H9 (cell line): Measurements from ENCODE around the gene PIP5K1C. TPM values are rescaled to one million over a fixed set of nuclear protein-coding genes. Genes with fewer than 3 reads are reported as not detected.
A peak's percentile ranks its signal among the peaks of the same experiment; 100 is the strongest.

Experiments
- DNase-seq: peaks from one replicate; pipeline ENCODE4 v3.0.0-alpha.2; 2017
- H2AFZ ChIP-seq: one replicate; pipeline ENCODE4 v1.6.1; 2013; ENCODE audit warnings: mild to moderate bottlenecking, low read length, control low read depth, moderate library complexity
- H2AK5ac ChIP-seq: 2 replicates; pipeline ENCODE4 v1.6.1; 2013; ENCODE audit warnings: low read length, control low read depth, mixed read lengths; ENCODE audit not compliant: insufficient read length
- H2BK120ac ChIP-seq: one replicate; pipeline ENCODE4 v1.6.1; 2013; ENCODE audit warnings: low read depth, mild to moderate bottlenecking, low read length, control low read depth, inconsistent platforms; ENCODE audit not compliant: poor library complexity, severe bottlenecking
- H2BK12ac ChIP-seq: 2 replicates; pipeline ENCODE4 v1.6.1; 2013; ENCODE audit warnings: low read length, control low read depth, mixed read lengths, low read depth; ENCODE audit not compliant: insufficient read length
- H2BK15ac ChIP-seq: 2 replicates; pipeline ENCODE4 v1.6.1; 2013; ENCODE audit warnings: low read depth, low read length, control low read depth
- H2BK20ac ChIP-seq: one replicate; pipeline ENCODE4 v1.6.1; 2013; ENCODE audit warnings: low read depth, mild to moderate bottlenecking, low read length, control low read depth, inconsistent platforms; ENCODE audit not compliant: poor library complexity, severe bottlenecking
- H2BK5ac ChIP-seq: 2 replicates; pipeline ENCODE4 v1.6.1; 2013; ENCODE audit warnings: low read length, control low read depth, mixed read lengths; ENCODE audit not compliant: insufficient read length
- H3K14ac ChIP-seq: 2 replicates; pipeline ENCODE4 v1.6.1; 2013; ENCODE audit warnings: low read length, control low read depth; ENCODE audit not compliant: insufficient read depth
- H3K18ac ChIP-seq: 2 replicates; pipeline ENCODE4 v1.6.1; 2013; ENCODE audit warnings: low read depth, mild to moderate bottlenecking, mixed read lengths, low read length, control low read depth; ENCODE audit not compliant: insufficient read length
- H3K23ac ChIP-seq: 2 replicates; pipeline ENCODE4 v1.6.1; 2013; ENCODE audit warnings: low read length, control low read depth, mixed read lengths, low read depth; ENCODE audit not compliant: insufficient read length
- H3K23me2 ChIP-seq: 2 replicates; pipeline ENCODE4 v1.6.1; 2013; ENCODE audit warnings: low read depth, mild to moderate bottlenecking, mixed read lengths, low read length, control low read depth; ENCODE audit not compliant: insufficient read length, poor library complexity, severe bottlenecking
- H3K27ac ChIP-seq: 2 replicates; pipeline ENCODE4 v1.5.1; 2013; ENCODE audit warnings: low read length, control low read depth, mixed read lengths, low read depth; ENCODE audit not compliant: insufficient read length
- H3K27me3 ChIP-seq: 2 replicates; pipeline ENCODE4 v1.6.1; 2013; ENCODE audit warnings: low read length, control low read depth, inconsistent platforms; ENCODE audit not compliant: insufficient read depth
- H3K4ac ChIP-seq: 2 replicates; pipeline ENCODE4 v1.6.1; 2013; ENCODE audit warnings: low read depth, mild to moderate bottlenecking, control low read depth, inconsistent platforms, low read length, moderate library complexity
- H3K4me1 ChIP-seq: 2 replicates; pipeline ENCODE4 v1.6.1; 2013; ENCODE audit warnings: low read length, control low read depth, inconsistent platforms; ENCODE audit not compliant: insufficient read depth
- H3K4me2 ChIP-seq: 2 replicates; pipeline ENCODE4 v1.6.1; 2013; ENCODE audit warnings: low read length, control low read depth, mixed read lengths; ENCODE audit not compliant: insufficient read length, insufficient read depth
- H3K56ac ChIP-seq: 2 replicates; pipeline ENCODE4 v1.6.1; 2013; ENCODE audit warnings: low read depth, mild to moderate bottlenecking, mixed read lengths, low read length, control low read depth; ENCODE audit not compliant: insufficient read length
- H3K79me1 ChIP-seq: 2 replicates; pipeline ENCODE4 v1.6.1; 2013; ENCODE audit warnings: low read depth, mild to moderate bottlenecking, moderate library complexity, low read length, control low read depth, inconsistent platforms; ENCODE audit not compliant: insufficient read depth, poor library complexity, severe bottlenecking
- H3K79me2 ChIP-seq: 2 replicates; pipeline ENCODE4 v1.6.1; 2013; ENCODE audit warnings: low read length, control low read depth, inconsistent platforms; ENCODE audit not compliant: insufficient read depth
- H3K9ac ChIP-seq: 2 replicates; pipeline ENCODE4 v1.6.1; 2013; ENCODE audit warnings: low read length, control low read depth, mixed read lengths; ENCODE audit not compliant: insufficient read length; ENCODE audit errors: extremely low read depth
- H3K9me3 ChIP-seq: one replicate; pipeline ENCODE4 v1.6.1; 2013; ENCODE audit warnings: low read depth, low read length, inconsistent platforms; ENCODE audit not compliant: control insufficient read depth
- H3T11ph ChIP-seq: one replicate; pipeline ENCODE4 v1.6.1; 2013; ENCODE audit warnings: mild to moderate bottlenecking, low read length, control low read depth, inconsistent platforms
- H4K20me1 ChIP-seq: one replicate; pipeline ENCODE4 v1.6.1; 2013; ENCODE audit not compliant: control insufficient read depth, insufficient read length, insufficient read depth
- H4K5ac ChIP-seq: 2 replicates; pipeline ENCODE4 v1.6.1; 2013; ENCODE audit warnings: low read depth, mild to moderate bottlenecking, mixed read lengths, low read length, control low read depth; ENCODE audit not compliant: insufficient read length
- H4K8ac ChIP-seq: replicated peaks from 2 replicates; pipeline ENCODE4 v1.6.1; 2013; ENCODE audit warnings: low read length, control low read depth, mixed read lengths, low read depth; ENCODE audit not compliant: insufficient read length
- H4K91ac ChIP-seq: 2 replicates; pipeline ENCODE4 v1.6.1; 2013; ENCODE audit warnings: low read depth, mild to moderate bottlenecking, moderate library complexity, mixed read lengths, low read length, control low read depth; ENCODE audit not compliant: insufficient read length
- H3K27ac Mint-ChIP-seq, 3 experiments: 2 replicates in 2 of 3; 3 replicates in 1 of 3; pipeline ENCODE4 v1.8.0; 2020 to 2021; ENCODE audit warnings: mixed read lengths in 3 of 3, mild to moderate bottlenecking in 1 of 3, moderate library complexity in 1 of 3
- H3K27me3 Mint-ChIP-seq: 2 replicates; pipeline ENCODE4 v1.8.0; 2021; ENCODE audit warnings: low read depth, mild to moderate bottlenecking, moderate library complexity, mixed read lengths
- H3K36me3 Mint-ChIP-seq, 3 experiments: 2 replicates in 2 of 3; 3 replicates in 1 of 3; pipeline ENCODE4 v1.8.0; 2020 to 2021; ENCODE audit warnings: low read depth in 3 of 3, mixed read lengths in 3 of 3; ENCODE audit not compliant: insufficient read depth in 1 of 3
- H3K4me1 Mint-ChIP-seq, 2 experiments: 2 replicates each; pipeline ENCODE4 v1.8.0; 2020; ENCODE audit warnings: mixed read lengths in 2 of 2
- H3K4me3 Mint-ChIP-seq, 2 experiments: 2 replicates in 1 of 2; 3 replicates in 1 of 2; pipeline ENCODE4 v1.8.0; 2020 to 2021; ENCODE audit warnings: mild to moderate bottlenecking in 2 of 2, mixed read lengths in 2 of 2, moderate library complexity in 1 of 2
- H3K9me3 Mint-ChIP-seq, 2 experiments: 2 replicates in 1 of 2; 3 replicates in 1 of 2; pipeline ENCODE4 v1.8.0; 2020; ENCODE audit warnings: mild to moderate bottlenecking in 2 of 2, mixed read lengths in 2 of 2, moderate library complexity in 1 of 2
- CTCF ChIP-seq: fragments of 200-600 bp; sonication (generic); conservative IDR thresholded peaks from 3 replicates; pipeline ENCODE4 v1.8.0; 2021; ENCODE audit warnings: antibody characterized with exemption, mild to moderate bottlenecking
- WGBS: extraction: QIAGEN DNeasy Blood & Tissue Kit; methylation state at CpG from one replicate; pipeline ENCODE4 v1.1.7; 2013; ENCODE audit warnings: missing lambda C conversion rate, low lambda C conversion rate, mixed read lengths; ENCODE audit not compliant: insufficient read length; ENCODE audit errors: extremely low coverage; 5-methylcytosine and 5-hydroxymethylcytosine counted together
- total RNA-seq: library from RNA; stranded (reverse); gene quantifications from 2 replicates; pipeline ENCODE4 v1.2.1, GENCODE V29; 2021

The PIP5K1C gene
- total RNA-seq, 1 experiment from 2014 or later, result 41.7 TPM

DNA sequence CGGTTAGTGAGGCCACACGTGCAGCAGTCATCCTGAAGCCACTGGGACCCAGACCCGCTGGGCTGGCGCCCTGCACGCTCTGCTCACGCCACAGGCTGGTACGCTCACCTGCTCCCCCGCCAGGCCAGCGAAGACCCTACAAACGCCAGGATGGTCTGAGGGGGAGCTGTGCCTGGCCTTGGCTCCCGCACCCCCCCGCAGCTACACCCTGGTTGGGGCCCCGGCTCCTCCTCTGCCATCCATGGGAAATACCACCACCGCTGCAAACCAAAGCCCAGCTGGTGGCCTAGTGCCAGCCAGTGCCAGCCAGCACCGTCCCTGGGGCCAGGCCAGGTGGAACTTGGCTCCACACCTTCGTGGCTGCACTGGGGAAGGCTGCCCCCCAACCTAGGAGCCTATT is 50.4 kb downstream of the PIP5K1C start:
- peaks cover 2 to 26% (median 21%) of the 10 kb centered on the region in 3 experiments; a peak in 6 of 7 replicates for H3K36me3 Mint-ChIP-seq
- Histone ChIP-seq H3K4me1 (no peaks in the 10 kb centered on the region), H2BK12ac (no peak overlapping the region), H3K4me2 (no peak overlapping the region), H2BK15ac (no peak overlapping the region), H4K5ac (no peak overlapping the region), H3K14ac (no peak overlapping the region), H2BK120ac (no peak overlapping the region), H4K20me1 (peaks cover 3% of the 10 kb centered on the region), H3K56ac (no peak overlapping the region), H3K4ac (no peak overlapping the region), H3K9me3 (no peaks in the 10 kb centered on the region), H2AFZ (no peak overlapping the region), H3K79me1 (no peaks in the 10 kb centered on the region), H3K18ac (no peak overlapping the region), H2AK5ac (no peak overlapping the region), H3K79me2 (no peaks in the 10 kb centered on the region), H4K8ac (no peak overlapping the region), H3K23me2 (no peaks in the 10 kb centered on the region), H3K9ac (no peak overlapping the region), H3T11ph (no peak overlapping the region), H3K23ac (no peak overlapping the region), H2BK20ac (no peak overlapping the region), H4K91ac (no peak overlapping the region), H2BK5ac (no peak overlapping the region), H3K27ac (no peak overlapping the region), H3K27me3 (no peaks in the 10 kb centered on the region)
- no peak for DNase-seq
- H3K27ac Mint-ChIP-seq, result no peak overlapping the region
- 0 out of 3 replicates have a peak, but pooled peaks have one; percentile 21 for TF ChIP-seq CTCF
- no peaks in the 10 kb centered on the region for H3K4me1 Mint-ChIP-seq
- no peaks in the 10 kb centered on the region; a peak in 1 of 5 replicates for H3K9me3 Mint-ChIP-seq
- H3K4me3 Mint-ChIP-seq, result no peak overlapping the region
- WGBS, result no CpG with 5 or more reads among the region's 16 CpGs
- H3K27me3 Mint-ChIP-seq, result no peaks in the 10 kb centered on the region
